ENCODE measurements around the gene VWA5B2. TPM values are rescaled to one million over a fixed set of nuclear protein-coding genes. Genes with fewer than 3 reads are reported as not detected.

The VWA5B2 gene
- total and polyA plus RNA-seq, 2 experiments from 2014 or later: 0.66 TPM; not detected in 1

DNA sequence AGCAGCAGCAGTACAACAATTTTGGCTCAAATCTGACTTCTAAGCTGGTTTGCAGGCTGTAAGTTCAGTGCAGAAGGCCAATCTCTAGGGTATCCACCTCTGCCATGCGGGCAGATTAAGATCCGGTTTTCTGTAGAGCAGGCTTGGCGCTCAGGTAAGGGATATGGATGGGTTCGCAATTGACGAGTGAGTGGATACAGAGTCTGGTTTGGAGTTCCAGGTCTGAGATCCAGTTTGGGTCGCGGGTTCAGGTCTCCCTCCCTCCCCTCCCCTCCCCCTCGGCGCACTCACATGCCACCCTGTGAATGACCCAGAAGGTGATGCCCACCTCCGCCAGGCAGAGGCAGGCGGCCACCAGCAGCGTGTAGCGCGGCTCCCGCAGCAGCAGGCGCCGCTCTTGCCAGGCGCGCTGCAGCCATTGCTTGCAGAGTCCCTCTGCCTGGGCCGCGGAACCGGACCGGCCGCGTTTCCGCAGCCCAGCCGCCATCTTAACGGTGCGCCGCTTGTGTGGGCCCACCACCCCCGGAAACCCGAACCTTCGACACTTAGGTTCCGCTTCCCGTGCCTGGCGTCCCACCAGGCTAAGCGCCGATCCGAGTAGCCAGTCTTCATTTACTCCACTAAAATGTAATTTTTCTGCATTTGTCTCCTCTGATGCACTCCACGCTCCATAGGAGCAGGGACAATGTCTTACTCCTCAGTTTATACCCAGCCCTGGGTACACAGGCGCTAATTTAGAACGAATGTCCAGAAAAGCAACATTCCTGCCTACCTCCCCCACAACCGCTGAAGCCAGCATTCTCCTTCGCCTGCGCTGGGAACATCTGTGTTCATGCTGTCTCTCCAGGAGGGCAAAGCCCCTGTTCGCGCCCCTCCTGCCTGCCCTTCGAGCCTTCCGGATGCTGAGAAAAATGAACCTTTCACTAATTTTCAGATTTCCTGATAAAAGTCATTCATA lies 19.3 kb downstream of the VWA5B2 start, which contains the start of gene ALG3:
ALG3 (minus strand) TSS at position 509 of the 958 bp plus-strand sequence; CDS start at position 487, 22 bp downstream.
- Histone ChIP-seq H3K4me2 (peak within 1 kb of the TSS; percentile 98), H2AFZ (peak within 1 kb of the TSS; percentile 100), H4K20me1 (replicated peaks; ENCODE audit: insufficient read depth) (peaks cover 20% of the 10 kb centered on the region), H3K4me3 (peak within 1 kb of the TSS; percentile 93), H3K9me2 (ENCODE audit: insufficient read depth) (no peaks in the 10 kb centered on the region), H3K27ac (ENCODE audit: low read depth) (peak within 1 kb of the TSS; percentile 99), H3K4me1 (ENCODE audit: insufficient read depth) (peaks cover 3% of the 10 kb centered on the region; the same call in 1 of the 2 replicates), H3K36me3 (ENCODE audit: insufficient read depth) (0 out of 2 replicates have a peak, but pooled peaks cover 3% of the 10 kb centered on the region), H3K79me2 (replicated peaks; ENCODE audit: insufficient read depth) (peaks cover 30% of the 10 kb centered on the region), H3K27me3 (ENCODE audit: insufficient read depth) (no peaks in the 10 kb centered on the region), H3F3A (replicated peaks; ENCODE audit: low read depth) (peaks cover 5% of the 10 kb centered on the region; the same call in 1 of the 2 replicates)
- peak; percentile 44 for ATAC-seq
- H3K9me3 Mint-ChIP-seq: no peaks in the 10 kb centered on the region; the same call in 2 of the 3 replicates
- H3K27ac Mint-ChIP-seq: peak within 1 kb of the TSS; percentile 99
- TF ChIP-seq POLR2AphosphoS5 (IDR thresholded peaks at IDR 0.05; ENCODE audit: low read depth): peak; percentile 90
- no peak for TF ChIP-seq EZH2phosphoT487 (IDR thresholded peaks at IDR 0.05; ENCODE audit: unreplicated experiment)
- no peak for TF ChIP-seq ZNF462 (CRISPR knock-in tag; IDR thresholded peaks at IDR 0.05)
- TF ChIP-seq, protein P1, sequence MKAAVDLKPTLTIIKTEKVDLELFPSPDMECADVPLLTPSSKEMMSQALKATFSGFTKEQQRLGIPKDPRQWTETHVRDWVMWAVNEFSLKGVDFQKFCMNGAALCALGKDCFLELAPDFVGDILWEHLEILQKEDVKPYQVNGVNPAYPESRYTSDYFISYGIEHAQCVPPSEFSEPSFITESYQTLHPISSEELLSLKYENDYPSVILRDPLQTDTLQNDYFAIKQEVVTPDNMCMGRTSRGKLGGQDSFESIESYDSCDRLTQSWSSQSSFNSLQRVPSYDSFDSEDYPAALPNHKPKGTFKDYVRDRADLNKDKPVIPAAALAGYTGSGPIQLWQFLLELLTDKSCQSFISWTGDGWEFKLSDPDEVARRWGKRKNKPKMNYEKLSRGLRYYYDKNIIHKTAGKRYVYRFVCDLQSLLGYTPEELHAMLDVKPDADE (IDR thresholded peaks at IDR 0.05): peak; percentile 77
- no peak for TF ChIP-seq STAT1 (IDR thresholded peaks at IDR 0.05; ENCODE audit: unreplicated experiment)
- no peak for TF ChIP-seq ZNF114 (CRISPR knock-in tag; IDR thresholded peaks at IDR 0.05)
- peak; percentile 60 for TF ChIP-seq CREB1 (CRISPR knock-in tag; IDR thresholded peaks at IDR 0.05; ENCODE audit: low read depth)
- no peak for TF ChIP-seq CTCF (conservative IDR thresholded peaks at IDR 0.05; ENCODE audit: low read depth in 2 of 2)
- peak; percentile 47 for TF ChIP-seq REST (IDR thresholded peaks at IDR 0.05; ENCODE audit: unreplicated experiment)
- peaks cover 22% of the 10 kb centered on the region for H3K27me3 Mint-ChIP-seq (ENCODE audit: insufficient read depth, low read depth, poor library complexity)
- H3K36me3 Mint-ChIP-seq (ENCODE audit: low read depth): peaks cover 24% of the 10 kb centered on the region
- H3K4me1 Mint-ChIP-seq: peaks cover 3% of the 10 kb centered on the region; the same call in 1 of the 3 replicates
- DNase-seq (ENCODE audit: low spot score): peak; percentile 95
- H3K4me3 Mint-ChIP-seq: peak within 1 kb of the TSS; percentile 90
